NCI-H345 treated with DMSO at 0.1 percent for 48 hours (cell line): ENCODE results near the gene ATG4A.

ENCODE experiments used
- DNase-seq: peaks from one replicate; lab custom pipeline; 2025; ENCODE audit not compliant: unreplicated experiment; lab: John Stamatoyannopoulos, UW

The ATG4A gene

DNA sequence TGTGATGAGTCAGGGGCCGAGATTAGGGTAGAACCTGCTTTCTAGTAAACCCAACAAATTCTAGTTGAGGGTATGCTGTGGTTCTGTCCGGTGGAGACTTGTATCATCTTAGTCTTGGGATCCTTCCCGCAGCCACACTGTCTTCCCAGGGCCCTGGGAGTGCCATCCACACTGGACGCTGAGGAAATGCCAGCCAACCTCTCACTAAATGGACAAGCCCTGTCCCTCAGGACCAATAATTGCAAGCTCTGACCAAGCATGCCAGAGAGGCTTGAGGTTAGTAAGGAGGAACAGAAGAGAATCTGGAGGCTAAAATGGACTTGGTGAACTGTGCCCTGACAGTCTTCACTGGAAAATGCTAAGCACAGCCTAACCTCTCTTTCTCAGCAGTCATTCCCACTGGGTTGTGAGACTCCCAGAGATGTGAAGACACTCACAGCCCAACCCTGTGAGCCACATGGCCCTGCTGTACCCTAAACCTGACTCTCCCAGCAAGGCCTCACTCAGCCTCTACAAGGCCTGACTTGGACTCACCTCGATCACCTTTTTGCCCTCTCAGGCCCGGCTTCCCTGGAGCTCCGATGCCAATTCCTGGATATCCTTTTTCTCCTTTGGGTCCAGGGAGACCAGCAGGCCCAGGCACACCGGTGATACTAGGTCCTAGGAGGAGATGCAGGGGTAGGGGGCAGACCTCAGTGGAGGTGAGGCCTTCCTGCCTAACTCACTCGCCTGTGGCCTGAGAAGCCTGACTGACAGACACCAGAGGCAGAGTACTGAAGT, 77.6 kb downstream of the ATG4A start:
- no peak for DNase-seq

DNA sequence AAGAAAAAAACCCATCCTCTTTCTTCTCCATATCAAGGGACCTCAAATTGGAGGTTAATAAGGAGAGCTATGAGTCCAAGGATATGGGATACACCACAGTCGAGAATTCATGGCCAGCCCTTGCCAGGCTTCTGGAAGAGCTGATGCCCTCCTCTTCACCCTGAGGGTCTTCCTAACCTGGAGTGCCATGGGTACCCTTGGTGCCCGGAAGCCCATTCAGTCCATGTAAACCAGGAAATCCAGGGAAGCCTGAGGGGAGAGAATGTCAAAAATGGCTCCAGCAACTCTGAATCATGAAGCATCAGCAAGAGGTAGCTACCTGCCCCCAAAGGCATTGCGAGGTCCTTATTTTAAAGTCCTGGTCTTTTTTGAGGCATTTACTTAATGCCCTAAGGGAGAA, 78.2 kb downstream of the ATG4A start:
- DNase-seq, result no peak

DNA sequence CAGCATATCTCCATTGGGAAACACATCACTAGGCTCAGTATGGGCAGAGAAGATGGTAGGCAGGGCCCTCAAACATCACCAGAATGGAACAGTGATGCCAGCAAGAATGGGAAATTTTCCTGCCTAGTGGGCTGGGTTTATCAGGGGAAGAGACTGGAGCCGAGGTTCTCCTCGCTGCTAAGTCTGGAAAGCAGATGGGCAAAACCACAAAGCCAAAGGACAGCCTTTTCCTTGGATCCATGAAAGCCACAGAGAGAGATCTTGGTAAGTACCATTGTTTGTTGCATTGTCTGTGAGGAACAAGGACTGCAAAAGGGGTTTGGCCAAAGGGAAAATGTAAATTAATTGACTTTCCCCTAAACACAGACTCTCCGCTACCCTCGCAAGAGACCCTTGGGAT, 80.1 kb downstream of the ATG4A start:
- DNase-seq, result no peak

DNA sequence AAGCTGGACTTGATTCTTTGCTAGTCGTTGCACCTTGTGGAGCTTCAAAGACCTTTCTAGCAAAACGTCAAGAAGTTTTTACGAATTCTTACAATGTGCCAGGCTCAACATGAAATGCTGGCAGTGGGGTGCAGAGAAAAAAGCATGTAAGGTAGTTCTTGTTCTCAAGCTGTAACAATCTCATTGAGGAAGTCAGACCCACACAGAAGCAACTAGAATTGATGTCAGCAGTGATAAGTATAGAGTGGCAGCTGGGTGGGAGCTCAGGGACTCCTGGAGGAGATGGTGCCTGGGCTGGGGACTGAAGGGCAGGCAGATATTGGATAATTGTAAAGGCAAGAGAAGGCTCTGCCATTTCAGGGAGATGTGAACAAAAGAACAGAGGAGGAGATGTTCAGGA, 82.3 kb downstream of the ATG4A start:
- DNase-seq, result no peak

DNA sequence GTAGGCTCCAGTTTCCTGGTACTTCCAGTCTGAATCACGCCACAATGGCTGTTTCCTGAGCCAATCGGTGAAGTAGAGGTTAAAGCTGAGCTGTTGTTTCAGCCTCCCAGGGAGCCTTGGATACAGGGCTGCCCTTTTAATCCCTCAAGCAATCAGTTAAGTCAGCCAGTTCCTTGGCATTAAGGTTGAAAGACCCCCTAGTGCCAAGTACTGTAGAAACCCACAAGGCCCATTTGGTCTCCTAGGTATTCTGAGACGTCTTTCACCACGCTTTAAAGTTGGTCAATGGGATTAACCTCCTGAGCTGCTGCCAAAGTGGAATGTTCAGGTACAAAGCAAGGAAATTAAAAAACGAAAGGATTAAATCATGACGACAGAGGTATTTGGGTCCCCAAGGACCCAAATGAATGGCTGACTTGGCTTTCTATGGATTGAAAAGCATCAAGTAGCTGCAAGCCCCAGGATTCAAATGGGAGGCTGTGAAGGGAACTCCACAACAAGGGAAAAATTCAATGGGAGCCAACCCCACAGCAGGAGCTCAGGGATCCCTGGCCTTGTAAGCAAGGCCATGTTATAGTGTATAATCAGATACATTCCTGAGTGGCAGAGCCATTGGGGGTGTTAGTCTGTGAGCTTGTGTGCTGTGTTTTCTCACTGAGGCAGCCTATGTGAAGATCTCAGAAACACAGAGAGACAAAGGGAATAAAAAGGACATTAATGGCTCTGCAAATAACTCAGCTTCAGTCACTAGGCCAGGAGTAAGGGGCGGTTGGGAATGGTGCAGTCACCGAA, 86.0 kb downstream of the ATG4A start:
- no peak for DNase-seq

DNA sequence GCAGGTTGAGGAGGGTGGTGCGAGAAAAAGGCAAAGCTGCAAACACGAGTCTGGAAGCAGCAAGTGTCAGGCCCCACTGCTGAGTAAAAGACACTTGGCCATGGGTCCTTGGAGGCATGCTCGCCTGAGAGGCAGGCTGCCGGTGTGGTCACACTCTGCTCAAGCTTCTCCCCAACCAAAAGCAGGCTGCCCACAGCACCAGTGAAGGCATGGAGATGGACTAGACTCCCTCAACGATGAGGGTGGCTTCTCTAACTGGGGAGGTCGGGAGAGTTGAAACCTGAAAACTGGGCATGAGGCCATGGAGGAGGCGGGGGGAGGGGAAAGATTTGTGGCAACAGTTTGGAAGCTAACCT, 86.5 kb downstream of the ATG4A start:
- DNase-seq, result no peak

DNA sequence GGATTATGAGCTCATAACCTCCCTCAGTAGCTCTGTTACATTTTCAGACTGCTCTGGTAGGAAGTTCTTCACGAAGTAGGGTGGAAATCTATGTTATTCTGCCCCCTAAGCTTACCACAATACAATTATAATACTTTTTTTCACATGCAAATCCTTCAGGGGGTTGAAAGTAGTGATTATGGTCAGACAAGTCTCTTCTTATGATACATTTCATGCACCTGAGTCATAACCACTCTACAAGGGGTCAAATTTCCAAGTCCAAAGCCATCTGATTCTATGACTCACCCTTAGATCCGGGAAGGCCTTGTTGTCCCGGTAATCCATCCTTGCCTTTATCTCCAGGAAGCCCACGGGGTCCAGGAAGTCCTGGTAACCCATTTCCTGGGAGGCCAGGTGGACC, 95.2 kb downstream of the ATG4A start:
- DNase-seq, result no peak

DNA sequence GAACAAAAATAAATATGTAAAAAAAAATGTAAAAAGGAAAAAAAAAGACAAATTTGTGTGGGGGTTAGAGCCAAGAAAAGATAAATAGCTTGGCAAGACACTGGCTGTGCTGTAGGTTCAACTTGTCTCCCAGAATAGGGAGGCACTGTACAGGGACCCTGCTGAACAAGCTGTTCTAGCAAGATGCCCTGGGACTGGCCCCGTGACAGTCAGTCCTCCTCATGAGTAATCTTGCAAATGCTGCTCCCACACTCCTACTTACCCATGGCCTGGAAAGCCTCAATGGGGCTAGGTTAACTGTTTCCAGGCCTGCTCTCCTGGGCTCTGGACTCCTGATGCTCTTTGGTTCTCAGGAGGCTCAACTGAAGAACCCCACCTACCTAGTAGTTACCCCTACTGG, 106.8 kb downstream of the ATG4A start:
- no peak for DNase-seq

DNA sequence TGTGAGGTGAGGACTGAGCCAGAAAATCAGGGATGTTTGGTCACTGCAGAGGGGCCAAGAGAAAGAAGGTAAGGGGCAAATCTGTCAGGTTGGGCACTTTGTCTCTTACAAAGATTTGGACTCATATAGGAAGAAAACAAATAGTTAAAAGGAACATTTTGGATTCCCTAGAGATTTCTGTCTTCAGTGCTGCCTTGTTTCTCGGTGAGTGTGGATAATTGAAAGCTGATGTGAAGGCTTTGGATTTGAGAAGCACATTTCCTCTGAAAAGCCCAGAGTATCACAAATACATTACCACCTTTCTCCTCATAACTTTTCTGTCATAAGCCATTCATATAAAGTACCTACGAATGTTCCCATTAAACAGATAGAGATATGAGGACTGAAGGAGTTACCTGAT, 107.5 kb downstream of the ATG4A start:
- DNase-seq, result no peak

DNA sequence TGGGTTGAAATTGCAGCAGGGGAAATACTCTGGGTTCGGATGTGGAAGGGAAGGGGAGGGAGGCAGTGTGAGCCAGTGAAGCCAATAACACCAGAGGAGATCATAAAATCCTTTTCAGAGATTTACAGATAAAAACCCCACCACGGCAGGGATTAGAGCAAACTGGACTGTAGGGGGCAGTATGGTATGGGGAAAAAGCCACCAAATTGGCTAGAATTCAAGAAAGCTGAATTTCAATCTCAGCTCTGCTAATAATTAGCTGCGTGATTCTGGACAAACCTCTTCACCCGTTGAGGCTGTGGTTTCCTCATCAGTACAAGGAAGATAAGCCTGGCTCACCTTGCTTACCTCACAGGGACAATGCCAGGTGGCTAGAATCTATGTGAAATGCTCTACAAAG, 108.1 kb downstream of the ATG4A start:
- peak; percentile 24 for DNase-seq

DNA sequence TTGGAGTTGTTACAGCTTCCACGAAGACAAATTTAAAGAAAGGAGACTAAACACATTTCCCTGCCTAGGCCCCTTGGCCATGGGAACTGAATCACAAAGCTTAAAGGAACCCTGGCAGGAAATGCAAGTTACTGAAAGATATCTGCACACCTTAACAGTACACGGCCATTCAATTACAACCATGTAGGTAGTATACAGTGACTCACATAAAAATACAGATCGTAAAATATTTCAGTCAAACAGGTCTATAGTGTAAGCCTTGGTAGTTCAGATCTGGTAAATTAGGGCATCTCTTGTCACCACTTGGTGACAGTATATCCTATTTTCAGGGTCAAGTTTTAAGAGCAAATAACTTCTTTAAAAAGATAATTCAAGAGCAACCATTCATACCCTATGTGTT, 112.0 kb downstream of the ATG4A start:
- DNase-seq, result no peak
